Right lobe of liver (tissue), 6 donors: ENCODE results near the gene KLRK1. TPM values are rescaled to one million over a fixed set of nuclear protein-coding genes. Genes with fewer than 3 reads are reported as not detected.
"Not testable (repeated sequence)": the region's sequence is repeated elsewhere in the genome, so short reads cannot be mapped to it uniquely, and the experiment has no call there.

Source experiments
- ATAC-seq, 4 donors: fragments of 200-7000 bp; cut with Tn5 transposase; one replicate each; pipeline ENCODE4 v1.9.1; 2020; ENCODE audit warnings: mild to moderate bottlenecking in 4 of 4, moderate library complexity in 4 of 4
- DNase-seq, 3 donors: peaks; one replicate each; pipeline ENCODE4 v3.0.0-alpha.2; 2020
- H3K27ac ChIP-seq, 3 donors: fragments of 200-600 bp; one replicate each; pipeline ENCODE4 v1.8.0; 2022
- H3K27me3 ChIP-seq, 2 donors: fragments of 200-600 bp; one replicate each; pipeline ENCODE4 v1.8.0; 2022
- H3K36me3 ChIP-seq, 4 donors: fragments of 200-600 bp; sonication (generic) in 1 of 4; one replicate each; pipeline versions ENCODE4 v1.5.1 to v1.8.0; 2017 to 2022; ENCODE audit warnings: control low read depth in 1 of 4
- H3K4me1 ChIP-seq, 4 donors: fragments of 200-600 bp; sonication (generic) in 1 of 4; one replicate each; pipeline versions ENCODE4 v1.5.1 to v1.8.0; 2017 to 2022; ENCODE audit warnings: control low read depth in 1 of 4
- H3K4me3 ChIP-seq, 3 donors: fragments of 200-600 bp; one replicate each; pipeline ENCODE4 v1.8.0; 2022
- H3K9me3 ChIP-seq, 4 donors: fragments of 200-600 bp; sonication (generic) in 1 of 4; one replicate each; pipeline versions ENCODE4 v1.5.1 to v1.8.0; 2017 to 2022; ENCODE audit warnings: control low read depth in 1 of 4
- POLR2A ChIP-seq: fragments of 450-650 bp; IDR thresholded peaks from one replicate; pipeline ENCODE4 v1.6.1; 2017; ENCODE audit warnings: antibody characterized with exemption, mild to moderate bottlenecking
- WGBS: methylation state at CpG from one replicate; pipeline ENCODE4 v1.1.6; 2018; ENCODE audit warnings: low coverage, low lambda C conversion rate; ENCODE audit not compliant: insufficient coverage; ENCODE audit errors: missing lambda C conversion rate; 5-methylcytosine and 5-hydroxymethylcytosine counted together
- intact Hi-C, 2 donors: fragments of 100-400 bp; cut with DNase I; formaldehyde crosslinking; loops; one replicate each; pipeline versions ENCODE4 v1.11.2 to v1.14.1; 2022
- total RNA-seq, 6 experiments: library from RNA; depleted of rRNA in 2 of 6; stranded (reverse); fragments of >200 nt in 2 of 6; fragmentation: NEBNext Ultra II Directional in 3 of 6; extraction: Animal tissue kit (Norgen Biotek cat#: 25700) in 3 of 6; gene quantifications; one replicate each; pipeline versions ENCODE4 v1.1.0 to v1.2.4, GENCODE V29; 2016 to 2023
- TF ChIP-seq, protein P1 (sequence below), 4 donors: fragments of 200-600 bp in 3 of 4; fragments of 450-650 bp in 1 of 4; IDR thresholded peaks; one replicate each; pipeline versions ENCODE4 v1.5.1 to v1.8.0; 2016 to 2022; ENCODE audit warnings: antibody characterized with exemption in 4 of 4, mild to moderate bottlenecking in 2 of 4
- donor health status: DM: no; HTN: yes; CAD: no.
- donor health status: DM: no; HTN: no; CAD: no.
- donor health status: DM: no; HTN: no; CAD: no.
- donor health status: DM: no; HTN: yes; CAD: no.
- donor health status: DM: no; HTN: yes; CAD: no.

Gene KLRK1
- total RNA-seq, 6 experiments from 2014 or later = 0.24 to 1.5 (median 1.0) TPM

DNA sequence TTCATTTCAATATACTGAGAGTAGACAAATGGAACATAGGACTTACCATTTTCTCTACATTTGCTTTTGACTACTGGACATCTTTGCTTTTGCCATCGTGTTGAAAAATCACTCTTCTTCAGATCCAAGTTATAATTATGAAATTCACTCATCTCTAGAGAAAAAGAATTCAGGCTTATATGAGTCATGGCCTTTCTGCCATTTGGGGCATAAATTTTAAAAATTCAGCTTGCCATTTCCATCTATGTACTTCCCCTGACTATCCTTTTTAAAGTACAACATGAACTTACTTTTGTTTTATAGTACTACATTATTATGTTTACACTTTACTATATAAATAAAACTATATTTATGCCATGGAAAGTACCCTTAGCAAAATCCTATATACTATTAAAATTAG, 3.0 kb downstream of the KLRK1 start:
- H3K9me3 ChIP-seq = no peaks in the 10 kb centered on the region
- H3K27ac ChIP-seq = no peak overlapping the region
- H3K4me1 ChIP-seq = no peaks in the 10 kb centered on the region
- WGBS = 27% methylated on average over 1 of the region's 1 CpG
- no peak for TF ChIP-seq POLR2A
- TF ChIP-seq, protein P1, sequence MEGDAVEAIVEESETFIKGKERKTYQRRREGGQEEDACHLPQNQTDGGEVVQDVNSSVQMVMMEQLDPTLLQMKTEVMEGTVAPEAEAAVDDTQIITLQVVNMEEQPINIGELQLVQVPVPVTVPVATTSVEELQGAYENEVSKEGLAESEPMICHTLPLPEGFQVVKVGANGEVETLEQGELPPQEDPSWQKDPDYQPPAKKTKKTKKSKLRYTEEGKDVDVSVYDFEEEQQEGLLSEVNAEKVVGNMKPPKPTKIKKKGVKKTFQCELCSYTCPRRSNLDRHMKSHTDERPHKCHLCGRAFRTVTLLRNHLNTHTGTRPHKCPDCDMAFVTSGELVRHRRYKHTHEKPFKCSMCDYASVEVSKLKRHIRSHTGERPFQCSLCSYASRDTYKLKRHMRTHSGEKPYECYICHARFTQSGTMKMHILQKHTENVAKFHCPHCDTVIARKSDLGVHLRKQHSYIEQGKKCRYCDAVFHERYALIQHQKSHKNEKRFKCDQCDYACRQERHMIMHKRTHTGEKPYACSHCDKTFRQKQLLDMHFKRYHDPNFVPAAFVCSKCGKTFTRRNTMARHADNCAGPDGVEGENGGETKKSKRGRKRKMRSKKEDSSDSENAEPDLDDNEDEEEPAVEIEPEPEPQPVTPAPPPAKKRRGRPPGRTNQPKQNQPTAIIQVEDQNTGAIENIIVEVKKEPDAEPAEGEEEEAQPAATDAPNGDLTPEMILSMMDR (IDR thresholded peaks at IDR 0.05) = no peak
- H3K36me3 ChIP-seq = no peaks in the 10 kb centered on the region
- intact Hi-C loops = no loop called here
- H3K4me3 ChIP-seq = no peak overlapping the region
- no peak for ATAC-seq
- no peak for DNase-seq
- H3K27me3 ChIP-seq = no peaks in the 10 kb centered on the region

DNA sequence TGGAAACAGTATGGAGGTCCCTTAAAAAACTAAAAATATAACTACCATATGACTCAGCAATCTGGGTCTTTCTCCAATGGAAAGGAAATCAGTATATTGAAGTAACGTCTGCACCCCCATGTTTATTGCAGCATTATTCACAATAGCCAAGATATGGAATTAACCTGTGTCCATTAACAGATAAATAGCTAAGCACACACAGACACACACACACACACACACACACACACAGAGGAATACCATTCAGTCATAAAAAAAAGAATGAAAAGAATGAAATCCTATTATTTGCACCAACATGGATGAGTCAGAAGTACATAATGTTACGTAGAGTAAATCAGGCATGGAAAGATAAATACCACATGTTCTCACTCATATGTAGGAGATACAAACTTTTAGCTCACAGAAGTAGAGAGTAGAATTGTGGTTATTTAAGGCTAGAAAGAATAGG, 4.7 kb downstream of the KLRK1 start:
- no peaks in the 10 kb centered on the region for H3K9me3 ChIP-seq
- H3K27ac ChIP-seq = no peak overlapping the region
- no peaks in the 10 kb centered on the region for H3K36me3 ChIP-seq
- DNase-seq (no peak), ATAC-seq (no peak)
- TF ChIP-seq, protein P1 (IDR thresholded peaks at IDR 0.05) = no peak
- TF ChIP-seq POLR2A = no peak
- intact Hi-C loops = no loop called here
- H3K27me3 ChIP-seq = no peaks in the 10 kb centered on the region
- WGBS = 42% methylated on average over 2 of the region's 2 CpGs
- no peaks in the 10 kb centered on the region for H3K4me1 ChIP-seq
- H3K4me3 ChIP-seq = no peak overlapping the region

DNA sequence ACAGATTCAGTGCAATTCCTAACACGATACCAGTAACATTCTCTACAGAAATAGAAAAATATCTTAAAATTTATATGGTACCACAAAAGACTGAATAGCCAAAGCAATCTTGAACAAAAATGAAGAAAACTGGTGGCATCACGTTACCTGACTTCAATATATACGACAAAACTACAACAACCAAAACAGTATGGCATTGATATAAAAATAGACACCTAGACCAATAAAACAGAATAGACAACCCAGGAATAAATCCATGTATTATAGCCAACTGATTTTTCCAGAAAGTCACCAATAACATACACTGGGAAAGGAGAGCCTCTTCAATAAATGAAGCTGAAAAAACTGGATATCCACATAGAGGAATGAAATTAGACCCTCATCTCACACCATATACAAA, 5.7 kb downstream of the KLRK1 start:
- TF ChIP-seq POLR2A = no peak
- TF ChIP-seq, protein P1 (IDR thresholded peaks at IDR 0.05) = no peak
- 70% methylated on average over 3 of the region's 3 CpGs for WGBS
- ATAC-seq (no peak), DNase-seq (no peak)
- Histone ChIP-seq H3K27ac (no peak overlapping the region), H3K27me3 (no peaks in the 10 kb centered on the region), H3K9me3 (no peaks in the 10 kb centered on the region), H3K4me1 (no peaks in the 10 kb centered on the region), H3K4me3 (no peak overlapping the region), H3K36me3 (no peaks in the 10 kb centered on the region)
- intact Hi-C loops = no loop called here

DNA sequence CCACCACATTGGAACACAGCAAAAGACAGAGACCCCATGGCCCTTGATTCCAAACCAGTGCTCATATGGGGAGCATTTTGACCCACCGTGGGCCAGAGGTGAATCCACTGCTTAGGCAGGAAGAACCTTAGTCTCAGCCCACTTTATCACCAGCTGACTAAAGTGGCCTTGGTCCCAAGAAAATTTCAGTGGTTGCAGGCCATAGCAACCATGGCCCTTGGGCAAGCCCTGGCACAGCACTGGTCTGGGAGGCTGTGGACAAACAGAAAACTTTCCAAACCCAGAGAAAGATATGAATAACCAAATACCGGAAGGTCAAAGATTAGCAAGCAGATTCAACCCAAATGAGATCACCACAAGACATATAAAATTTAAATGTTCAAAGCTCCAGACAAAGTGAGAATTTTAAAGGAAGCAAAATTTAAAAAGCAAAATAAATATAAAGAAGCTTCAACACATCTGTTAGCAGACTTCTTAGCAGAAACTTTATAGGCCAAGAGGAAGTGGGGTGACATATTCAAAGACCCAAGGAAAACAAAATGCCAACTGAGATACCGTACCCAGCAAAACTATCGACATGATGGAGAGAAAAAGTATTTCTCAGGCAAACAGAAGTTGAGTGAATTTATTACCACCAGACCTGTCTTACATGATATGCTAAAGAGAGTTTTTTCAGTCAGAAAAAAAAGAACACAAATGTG, 7.8 kb downstream of the KLRK1 start:
- H3K9me3 ChIP-seq = no peaks in the 10 kb centered on the region
- WGBS = 77% methylated on average over 3 of the region's 4 CpGs
- no peaks in the 10 kb centered on the region for H3K36me3 ChIP-seq
- H3K4me3 ChIP-seq = no peak overlapping the region
- H3K4me1 ChIP-seq = no peaks in the 10 kb centered on the region
- TF ChIP-seq POLR2A = no peak
- TF ChIP-seq, protein P1 (IDR thresholded peaks at IDR 0.05) = no peak
- DNase-seq (no peak), ATAC-seq (no peak)
- H3K27ac ChIP-seq = no peak overlapping the region
- intact Hi-C loops = no loop called here
- no peaks in the 10 kb centered on the region for H3K27me3 ChIP-seq

DNA sequence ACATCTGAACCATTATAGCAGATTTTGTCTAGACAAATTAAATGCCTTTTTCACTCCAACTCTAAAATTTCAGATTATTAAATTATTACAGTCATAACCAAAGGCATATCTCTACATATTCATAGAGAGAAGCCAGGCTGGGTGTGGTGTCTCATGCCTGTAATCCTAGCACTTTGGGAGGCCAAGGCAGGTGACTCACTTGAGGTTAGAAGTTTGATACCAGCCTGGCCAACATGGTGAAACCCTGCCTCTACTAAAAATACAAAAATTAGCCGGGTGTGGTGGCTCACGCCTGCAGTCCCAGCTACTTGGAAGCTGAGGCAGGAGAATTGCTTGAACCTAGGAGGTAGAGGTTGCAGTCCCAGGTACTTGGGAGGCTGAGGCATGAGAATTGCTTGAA, 11.1 kb downstream of the KLRK1 start:
- H3K9me3 ChIP-seq, intact Hi-C loops, H3K36me3 ChIP-seq, ATAC-seq, H3K4me1 ChIP-seq, H3K4me3 ChIP-seq, DNase-seq, H3K27me3 ChIP-seq, H3K27ac ChIP-seq: not testable (repeated sequence)
- 79% methylated on average over 2 of the region's 2 CpGs for WGBS
